ENCODE results near the gene TEF.
"Not testable (repeated sequence)": the region's sequence is repeated elsewhere in the genome, so short reads cannot be mapped to it uniquely, and the experiment has no call there.

Gene TEF

GRCh38 chr22:41431656-41432055, 49.9 kb downstream of the TEF start:
- no peak overlapping the region for H3K27ac ChIP-seq (ENCODE audit: low read length)
- no peaks in the 10 kb centered on the region for H3K9me3 ChIP-seq (replicated peaks; ENCODE audit: insufficient read depth, low read length)
- H3F3A ChIP-seq (ENCODE audit: insufficient read depth, low read length), result peaks cover 5% of the 10 kb centered on the region; the same call in 1 of the 2 replicates
- no peaks in the 10 kb centered on the region for H3K4me1 ChIP-seq (ENCODE audit: low read length)
- TF ChIP-seq CTCF (IDR thresholded peaks at IDR 0.05; ENCODE audit: low read length), result no peak
- TF ChIP-seq EZH2 (optimal IDR thresholded peaks at IDR 0.05; ENCODE audit: low read depth, low read length), result no peak
- no peak for TF ChIP-seq EZH2phosphoT487 (IDR thresholded peaks at IDR 0.05; ENCODE audit: low read length)
- no peaks in the 10 kb centered on the region for H4K20me1 ChIP-seq (ENCODE audit: insufficient read depth, low read length)
- H3K27me3 ChIP-seq (replicated peaks; ENCODE audit: insufficient read depth, low read length), result no peaks in the 10 kb centered on the region
- H3K4me2 ChIP-seq (ENCODE audit: low read depth, low read length), result no peak overlapping the region
- H3K9ac ChIP-seq (ENCODE audit: low read length), result no peak overlapping the region
- 0 out of 2 replicates have a peak, but pooled peaks cover 4% of the 10 kb centered on the region for H3K36me3 ChIP-seq (replicated peaks; ENCODE audit: insufficient read depth, low read length)
- H2AFZ ChIP-seq (ENCODE audit: low read length), result no peak overlapping the region
- DNase-seq, result no peak
- H3K4me3 ChIP-seq (ENCODE audit: low read length), result no peak overlapping the region
- no peaks in the 10 kb centered on the region for H3K9me2 ChIP-seq (replicated peaks; ENCODE audit: insufficient read depth, low read length)
- H3K79me2 ChIP-seq (ENCODE audit: low read length), result peaks cover 21% of the 10 kb centered on the region

GRCh38 chr22:41433480-41433879, 51.7 kb downstream of the TEF start:
- H3K9me3 ChIP-seq (replicated peaks; ENCODE audit: insufficient read depth, low read length); H3K27ac ChIP-seq (ENCODE audit: low read length); H3K27me3 ChIP-seq (replicated peaks; ENCODE audit: insufficient read depth, low read length); H3K4me3 ChIP-seq (ENCODE audit: low read length); H4K20me1 ChIP-seq (ENCODE audit: insufficient read depth, low read length); H3K4me2 ChIP-seq (ENCODE audit: low read depth, low read length); H3K36me3 ChIP-seq (replicated peaks; ENCODE audit: insufficient read depth, low read length); H3F3A ChIP-seq (ENCODE audit: insufficient read depth, low read length); DNase-seq; H3K9me2 ChIP-seq (replicated peaks; ENCODE audit: insufficient read depth, low read length); H2AFZ ChIP-seq (ENCODE audit: low read length); H3K9ac ChIP-seq (ENCODE audit: low read length); H3K4me1 ChIP-seq (ENCODE audit: low read length): not testable (repeated sequence)
- H3K79me2 ChIP-seq (ENCODE audit: low read length), result peaks cover 35% of the 10 kb centered on the region

GRCh38 chr22:41434361-41435003, 52.7 kb downstream of the TEF start:
- H3F3A ChIP-seq (ENCODE audit: insufficient read depth, low read length); H3K27ac ChIP-seq (ENCODE audit: low read length); H3K36me3 ChIP-seq (replicated peaks; ENCODE audit: insufficient read depth, low read length); H3K4me2 ChIP-seq (ENCODE audit: low read depth, low read length); H3K4me1 ChIP-seq (ENCODE audit: low read length); DNase-seq; H3K4me3 ChIP-seq (ENCODE audit: low read length); H3K9ac ChIP-seq (ENCODE audit: low read length); H2AFZ ChIP-seq (ENCODE audit: low read length); H3K9me2 ChIP-seq (replicated peaks; ENCODE audit: insufficient read depth, low read length); H3K27me3 ChIP-seq (replicated peaks; ENCODE audit: insufficient read depth, low read length); H3K9me3 ChIP-seq (replicated peaks; ENCODE audit: insufficient read depth, low read length); H4K20me1 ChIP-seq (ENCODE audit: insufficient read depth, low read length): not testable (repeated sequence)
- peaks cover 45% of the 10 kb centered on the region for H3K79me2 ChIP-seq (ENCODE audit: low read length)

- no peak overlapping the region for H2AFZ ChIP-seq (ENCODE audit: low read length)
- 0 out of 2 replicates have a peak, but pooled peaks cover 4% of the 10 kb centered on the region for H3K36me3 ChIP-seq (replicated peaks; ENCODE audit: insufficient read depth, low read length)
- no peaks in the 10 kb centered on the region for H3K4me1 ChIP-seq (ENCODE audit: low read length)
- H3K79me2 ChIP-seq (ENCODE audit: low read length), result peaks cover 54% of the 10 kb centered on the region
- no peaks in the 10 kb centered on the region for H4K20me1 ChIP-seq (ENCODE audit: insufficient read depth, low read length)
- no peak overlapping the region for H3K4me2 ChIP-seq (ENCODE audit: low read depth, low read length)
- no peak overlapping the region for H3K9ac ChIP-seq (ENCODE audit: low read length)
- no peak for DNase-seq
- H3K27ac ChIP-seq (ENCODE audit: low read length), result no peak overlapping the region
- H3K9me2 ChIP-seq (replicated peaks; ENCODE audit: insufficient read depth, low read length), result no peaks in the 10 kb centered on the region
- H3K27me3 ChIP-seq (replicated peaks; ENCODE audit: insufficient read depth, low read length), result no peaks in the 10 kb centered on the region
- no peak for TF ChIP-seq EZH2 (optimal IDR thresholded peaks at IDR 0.05; ENCODE audit: low read depth, low read length)
- no peak for TF ChIP-seq CTCF (IDR thresholded peaks at IDR 0.05; ENCODE audit: low read length)
- no peak for TF ChIP-seq EZH2phosphoT487 (IDR thresholded peaks at IDR 0.05; ENCODE audit: low read length)
- no peaks in the 10 kb centered on the region for H3K9me3 ChIP-seq (replicated peaks; ENCODE audit: insufficient read depth, low read length)
- no peaks in the 10 kb centered on the region; the same call in 1 of the 2 replicates for H3F3A ChIP-seq (ENCODE audit: insufficient read depth, low read length)
- H3K4me3 ChIP-seq (ENCODE audit: low read length), result no peak overlapping the region
These were observed 53.8 kb downstream of the TEF start for GRCh38 chr22:41435560-41435959.

Data from MM.1S (cell line).